K562 (cell line): ENCODE measurements around the gene ZDHHC14. TPM values are rescaled to one million over a fixed set of nuclear protein-coding genes. Genes with fewer than 3 reads are reported as not detected.

Experiments
- ATAC-seq: fragments of 200-7000 bp; cut with Tn5 transposase; 3 replicates; pipeline ENCODE4 v1.9.1; 2020; ENCODE audit warnings: moderate library complexity
- BruUV-seq: library from RNA; stranded (reverse); fragments of 400-500 nt; replicated peaks from 2 replicates; lab custom pipeline; 2021; lab: Mats Ljungman, UMichigan
- CTCF ChIA-PET: fragments of 300-600 bp; formaldehyde crosslinking; extraction: SDS; loops from one replicate; lab custom pipeline; 2021; ENCODE audit warnings: low intra/inter-chr PET ratio; lab: Yijun Ruan, JAX
- POLR2A ChIA-PET: fragments of 300-600, 350-650 bp; sonication (Branson Sonifier 250); formaldehyde crosslinking; extraction: SDS; loops from one replicate; lab custom pipeline; 2021; ENCODE audit warnings: antibody characterized with exemption, inconsistent platforms; lab: Yijun Ruan, JAX
- DNase-seq, 4 experiments: peaks; one replicate each; pipeline versions ENCODE4 v3.0.0 to v3.0.0-alpha.2; 2011 to 2018; ENCODE audit warnings: low spot score in 3 of 4, mixed read lengths in 3 of 4; ENCODE audit errors: extremely low read depth in 1 of 4
- FAIRE-seq: peaks from 2 replicates; lab custom pipeline; 2011; peaks lifted over from hg19 to GRCh38; lab: Jason Lieb, UNC
- H2AFZ ChIP-seq: 2 replicates; pipeline ENCODE4 v1.6.0; 2011; ENCODE audit warnings: low read depth, low read length, control low read depth, inconsistent platforms
- H3K27ac ChIP-seq: fragments of 200-600 bp; 3 replicates; pipeline ENCODE4 v1.8.0; 2011; ENCODE audit warnings: low read depth, mild to moderate bottlenecking, control low read depth, inconsistent platforms, low read length, moderate library complexity, mixed read lengths; ENCODE audit errors: extremely low read depth
- H3K27me3 ChIP-seq, 2 experiments: fragments of 300-600 bp in 1 of 2; 2 replicates in 1 of 2; 3 replicates in 1 of 2; pipeline versions ENCODE4 v1.6.0 to v1.8.0; 2011; ENCODE audit warnings: inconsistent platforms in 2 of 2, low read length in 2 of 2, mild to moderate bottlenecking in 1 of 2, mixed read lengths in 1 of 2, moderate library complexity in 1 of 2; ENCODE audit not compliant: control insufficient read depth in 2 of 2, insufficient read depth in 2 of 2
- H3K36me3 ChIP-seq: fragments of 300-600 bp; 3 replicates; pipeline ENCODE4 v1.8.0; 2011; ENCODE audit warnings: mild to moderate bottlenecking, low read length, inconsistent platforms; ENCODE audit not compliant: control insufficient read depth, insufficient read depth
- H3K4me1 ChIP-seq, 2 experiments: fragments of 200-600 bp in 1 of 2; replicated peaks in 1 of 2; 2 replicates in 1 of 2; 3 replicates in 1 of 2; pipeline versions ENCODE4 v1.5.1 to v1.8.0; 2011; ENCODE audit warnings: inconsistent platforms in 2 of 2, low read length in 2 of 2, mild to moderate bottlenecking in 1 of 2, mixed read lengths in 1 of 2, moderate library complexity in 1 of 2; ENCODE audit not compliant: control insufficient read depth in 2 of 2, insufficient read depth in 2 of 2
- H3K4me2 ChIP-seq: 2 replicates; pipeline ENCODE4 v1.6.1; 2011; ENCODE audit warnings: low read length, control low read depth, inconsistent platforms, mixed read lengths; ENCODE audit not compliant: insufficient read depth
- H3K4me3 ChIP-seq: fragments of 200-600 bp; sonication (generic), shearing (Covaris generic); 2 replicates; pipeline ENCODE4 v1.5.1; 2016; ENCODE audit warnings: control low read depth, inconsistent platforms
- H3K79me2 ChIP-seq: fragments of 200-600 bp; 3 replicates; pipeline ENCODE4 v1.8.0; 2011; ENCODE audit warnings: low read length, inconsistent platforms; ENCODE audit not compliant: control insufficient read depth, insufficient read depth
- H3K9ac ChIP-seq, 2 experiments: 2 replicates each; pipeline versions ENCODE4 v1.6.0 to v1.6.1; 2011; ENCODE audit warnings: low read depth in 2 of 2, low read length in 2 of 2, control low read depth in 1 of 2, inconsistent platforms in 1 of 2, mild to moderate bottlenecking in 1 of 2, mixed read lengths in 1 of 2; ENCODE audit not compliant: insufficient read depth in 1 of 2
- H3K9me1 ChIP-seq: one replicate; pipeline ENCODE4 v1.6.0; 2011; ENCODE audit warnings: inconsistent platforms, mild to moderate bottlenecking, low read length, moderate library complexity; ENCODE audit not compliant: control insufficient read depth, insufficient read depth
- H3K9me3 ChIP-seq: replicated peaks from 2 replicates; pipeline ENCODE4 v1.5.1; 2011; ENCODE audit warnings: low read depth, low read length, inconsistent platforms; ENCODE audit not compliant: control insufficient read depth, insufficient read depth
- H4K20me1 ChIP-seq: replicated peaks from 2 replicates; pipeline ENCODE4 v1.6.1; 2011; ENCODE audit warnings: low read length, inconsistent platforms, mixed read lengths; ENCODE audit not compliant: control insufficient read depth, insufficient read depth
- YY1 ChIP-seq, 3 experiments: IDR thresholded peaks; 2 replicates each; pipeline ENCODE4 v1.6.1; 2011; ENCODE audit warnings: low read length in 2 of 3, mild to moderate bottlenecking in 2 of 3, moderate library complexity in 2 of 3, borderline replicate concordance in 1 of 3, control low read depth in 1 of 3, low read depth in 1 of 3; ENCODE audit not compliant: insufficient read depth in 3 of 3, insufficient replicate concordance in 2 of 3, control insufficient read depth in 1 of 3, insufficient read length in 1 of 3; ENCODE audit errors: extremely low read depth in 1 of 3
- ZNF76 ChIP-seq: fragments of 250-450 bp; sonication (Bioruptor Pico); IDR thresholded peaks from 2 replicates; pipeline ENCODE4 v1.4.0; 2020; ENCODE audit warnings: mild to moderate bottlenecking, moderate library complexity, borderline replicate concordance
- WGBS: fragments of 100-300 bp; shearing (Covaris generic); methylation state at CpG from one replicate; pipeline ENCODE4 v1.1.6; 2016; ENCODE audit warnings: low coverage, mixed read lengths; ENCODE audit not compliant: insufficient coverage; ENCODE audit errors: missing lambda C conversion rate; 5-methylcytosine and 5-hydroxymethylcytosine counted together
- in situ Hi-C: fragments of 300-500 bp; cut with MboI; formaldehyde crosslinking; loops from 4 replicates; pipeline ENCODE4 v1.15.0; 2018; ENCODE audit warnings: inconsistent platforms, mixed read lengths
- intact Hi-C: fragments of 100-400 bp; cut with micrococcal nuclease; formaldehyde crosslinking; loops from 2 replicates; pipeline ENCODE4 v1.14.2; 2022
- polyA plus RNA-seq, 8 experiments: library from polyadenylated mRNA; depleted of rRNA in 4 of 8; stranded (reverse) in 5 of 8; unstranded in 3 of 8; fragments of >200 nt; fragmentation: Nextera tagmentation in 2 of 8; fragmentation: Illumina TruSeq in 1 of 8; extraction: Ambion mirVana in 2 of 8; extraction: Trizol in 1 of 8; gene quantifications; 2 replicates each; pipeline versions ENCODE4 v1.2.1 to v1.2.3, GENCODE V29; 2011 to 2014; ENCODE audit warnings: inconsistent platforms in 1 of 8, missing spikeins in 1 of 8
- total RNA-seq, 7 experiments: library from RNA; depleted of rRNA in 6 of 7; stranded (reverse); fragments of >200 nt in 6 of 7; fragmentation: Illumina TruSeq in 2 of 7; extraction: Trizol in 2 of 7; gene quantifications; 2 replicates each; pipeline versions ENCODE4 v1.2.1 to v1.2.3, GENCODE V29; 2011 to 2021; ENCODE audit warnings: low replicate concordance in 1 of 7
- TF ChIP-seq, protein P1 (sequence below): sonication (generic); formaldehyde crosslinking; IDR thresholded peaks from 2 replicates; pipeline ENCODE4 v1.8.0; 2022; ENCODE audit warnings: missing genetic modification reagents, mild to moderate bottlenecking, moderate library complexity, borderline replicate concordance
- TF ChIP-seq, protein P2 (sequence below): sonication (generic); formaldehyde crosslinking; IDR thresholded peaks from 2 replicates; pipeline ENCODE4 v1.5.0; 2020; ENCODE audit warnings: missing genetic modification reagents
- TF ChIP-seq, protein P3 (sequence below): fragments of 200-600 bp; sonication (generic); IDR thresholded peaks from one replicate; pipeline ENCODE4 v1.6.1; 2012; ENCODE audit warnings: mild to moderate bottlenecking, low read depth, low read length, inconsistent platforms

Gene ZDHHC14
- total and polyA plus RNA-seq, 9 of the 15 experiments (the other 6 are each of a cell fraction or from before 2014, with no cell fraction given): 0.92 to 23.1 (median 13.8) TPM

DNA sequence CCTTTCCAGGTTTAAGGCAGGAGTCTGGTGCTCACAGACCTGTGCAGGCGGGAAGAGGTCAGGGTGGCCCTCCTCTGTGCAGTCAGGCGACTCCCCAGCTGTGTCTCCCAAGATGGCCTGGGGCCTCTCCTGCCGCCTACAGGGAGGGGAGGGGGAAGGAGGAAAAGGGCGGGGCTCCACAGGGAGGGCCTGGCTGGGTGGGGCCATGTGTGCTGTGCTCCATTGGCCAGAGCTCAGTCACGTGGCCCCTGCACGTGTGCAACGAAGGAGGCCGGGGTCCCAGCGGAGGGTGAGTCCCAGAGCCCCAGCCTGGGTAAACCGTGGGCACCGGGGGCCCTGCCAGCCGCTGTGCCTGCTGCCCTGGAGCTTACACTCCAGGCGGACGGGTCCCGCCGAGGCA lies 211.6 kb downstream of the ZDHHC14 start:
- Histone ChIP-seq H3K9ac (no peak overlapping the region), H3K36me3 (peaks cover 11% of the 10 kb centered on the region), H4K20me1 (no peaks in the 10 kb centered on the region), H3K27me3 (no peaks in the 10 kb centered on the region), H2AFZ (no peak overlapping the region), H3K4me3 (no peak overlapping the region), H3K9me3 (peaks cover 16% of the 10 kb centered on the region), H3K79me2 (no peaks in the 10 kb centered on the region), H3K4me2 (no peak overlapping the region), H3K9me1 (no peaks in the 10 kb centered on the region), H3K4me1 (peaks cover 0 to 10% of the 10 kb centered on the region in 2 experiments; a peak in 3 of 5 replicates), H3K27ac (no peak overlapping the region)
- in situ Hi-C loops (no loop called here), intact Hi-C loops (no loop called here)
- BruUV-seq: no TSS peak
- WGBS: 87% methylated on average over 7 of the region's 16 CpGs
- FAIRE-seq: no peak
- peak; percentile 35 to 74 (median 66) for DNase-seq
- ATAC-seq: peak; percentile 92
- POLR2A ChIA-PET: interaction anchor here (1.0 kb wide), 1 partner anchor 14 kb away, joined by 4 read pairs; no protein-coding TSS in a partner anchor
- CTCF ChIA-PET: interaction anchor here (0.6 kb wide), 1 partner anchor 13 kb away, joined by 3 read pairs; no protein-coding TSS in a partner anchor
- TF ChIP-seq, protein P1, sequence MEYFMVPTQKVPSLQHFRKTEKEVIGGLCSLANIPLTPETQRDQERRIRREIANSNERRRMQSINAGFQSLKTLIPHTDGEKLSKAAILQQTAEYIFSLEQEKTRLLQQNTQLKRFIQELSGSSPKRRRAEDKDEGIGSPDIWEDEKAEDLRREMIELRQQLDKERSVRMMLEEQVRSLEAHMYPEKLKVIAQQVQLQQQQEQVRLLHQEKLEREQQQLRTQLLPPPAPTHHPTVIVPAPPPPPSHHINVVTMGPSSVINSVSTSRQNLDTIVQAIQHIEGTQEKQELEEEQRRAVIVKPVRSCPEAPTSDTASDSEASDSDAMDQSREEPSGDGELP (CRISPR knock-in tag): peak; percentile 35; the same call in 1 of the 2 replicates
- TF ChIP-seq, protein P2, sequence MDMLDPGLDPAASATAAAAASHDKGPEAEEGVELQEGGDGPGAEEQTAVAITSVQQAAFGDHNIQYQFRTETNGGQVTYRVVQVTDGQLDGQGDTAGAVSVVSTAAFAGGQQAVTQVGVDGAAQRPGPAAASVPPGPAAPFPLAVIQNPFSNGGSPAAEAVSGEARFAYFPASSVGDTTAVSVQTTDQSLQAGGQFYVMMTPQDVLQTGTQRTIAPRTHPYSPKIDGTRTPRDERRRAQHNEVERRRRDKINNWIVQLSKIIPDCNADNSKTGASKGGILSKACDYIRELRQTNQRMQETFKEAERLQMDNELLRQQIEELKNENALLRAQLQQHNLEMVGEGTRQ (CRISPR knock-in tag): peak; percentile 63
- TF ChIP-seq ZNF76 (CRISPR knock-in tag) (no peak), YY1 (IDR thresholded peaks at IDR 0.05; ENCODE audit: borderline replicate concordance in 1 of 3, control insufficient read depth in 1 of 3, extremely low read depth in 1 of 3, insufficient read depth in 3 of 3, insufficient read length in 1 of 3, insufficient replicate concordance in 2 of 3, low read depth in 1 of 3, low read length in 2 of 3) (peak in 1 of 3 experiments; percentile 18)
- TF ChIP-seq, protein P3, sequence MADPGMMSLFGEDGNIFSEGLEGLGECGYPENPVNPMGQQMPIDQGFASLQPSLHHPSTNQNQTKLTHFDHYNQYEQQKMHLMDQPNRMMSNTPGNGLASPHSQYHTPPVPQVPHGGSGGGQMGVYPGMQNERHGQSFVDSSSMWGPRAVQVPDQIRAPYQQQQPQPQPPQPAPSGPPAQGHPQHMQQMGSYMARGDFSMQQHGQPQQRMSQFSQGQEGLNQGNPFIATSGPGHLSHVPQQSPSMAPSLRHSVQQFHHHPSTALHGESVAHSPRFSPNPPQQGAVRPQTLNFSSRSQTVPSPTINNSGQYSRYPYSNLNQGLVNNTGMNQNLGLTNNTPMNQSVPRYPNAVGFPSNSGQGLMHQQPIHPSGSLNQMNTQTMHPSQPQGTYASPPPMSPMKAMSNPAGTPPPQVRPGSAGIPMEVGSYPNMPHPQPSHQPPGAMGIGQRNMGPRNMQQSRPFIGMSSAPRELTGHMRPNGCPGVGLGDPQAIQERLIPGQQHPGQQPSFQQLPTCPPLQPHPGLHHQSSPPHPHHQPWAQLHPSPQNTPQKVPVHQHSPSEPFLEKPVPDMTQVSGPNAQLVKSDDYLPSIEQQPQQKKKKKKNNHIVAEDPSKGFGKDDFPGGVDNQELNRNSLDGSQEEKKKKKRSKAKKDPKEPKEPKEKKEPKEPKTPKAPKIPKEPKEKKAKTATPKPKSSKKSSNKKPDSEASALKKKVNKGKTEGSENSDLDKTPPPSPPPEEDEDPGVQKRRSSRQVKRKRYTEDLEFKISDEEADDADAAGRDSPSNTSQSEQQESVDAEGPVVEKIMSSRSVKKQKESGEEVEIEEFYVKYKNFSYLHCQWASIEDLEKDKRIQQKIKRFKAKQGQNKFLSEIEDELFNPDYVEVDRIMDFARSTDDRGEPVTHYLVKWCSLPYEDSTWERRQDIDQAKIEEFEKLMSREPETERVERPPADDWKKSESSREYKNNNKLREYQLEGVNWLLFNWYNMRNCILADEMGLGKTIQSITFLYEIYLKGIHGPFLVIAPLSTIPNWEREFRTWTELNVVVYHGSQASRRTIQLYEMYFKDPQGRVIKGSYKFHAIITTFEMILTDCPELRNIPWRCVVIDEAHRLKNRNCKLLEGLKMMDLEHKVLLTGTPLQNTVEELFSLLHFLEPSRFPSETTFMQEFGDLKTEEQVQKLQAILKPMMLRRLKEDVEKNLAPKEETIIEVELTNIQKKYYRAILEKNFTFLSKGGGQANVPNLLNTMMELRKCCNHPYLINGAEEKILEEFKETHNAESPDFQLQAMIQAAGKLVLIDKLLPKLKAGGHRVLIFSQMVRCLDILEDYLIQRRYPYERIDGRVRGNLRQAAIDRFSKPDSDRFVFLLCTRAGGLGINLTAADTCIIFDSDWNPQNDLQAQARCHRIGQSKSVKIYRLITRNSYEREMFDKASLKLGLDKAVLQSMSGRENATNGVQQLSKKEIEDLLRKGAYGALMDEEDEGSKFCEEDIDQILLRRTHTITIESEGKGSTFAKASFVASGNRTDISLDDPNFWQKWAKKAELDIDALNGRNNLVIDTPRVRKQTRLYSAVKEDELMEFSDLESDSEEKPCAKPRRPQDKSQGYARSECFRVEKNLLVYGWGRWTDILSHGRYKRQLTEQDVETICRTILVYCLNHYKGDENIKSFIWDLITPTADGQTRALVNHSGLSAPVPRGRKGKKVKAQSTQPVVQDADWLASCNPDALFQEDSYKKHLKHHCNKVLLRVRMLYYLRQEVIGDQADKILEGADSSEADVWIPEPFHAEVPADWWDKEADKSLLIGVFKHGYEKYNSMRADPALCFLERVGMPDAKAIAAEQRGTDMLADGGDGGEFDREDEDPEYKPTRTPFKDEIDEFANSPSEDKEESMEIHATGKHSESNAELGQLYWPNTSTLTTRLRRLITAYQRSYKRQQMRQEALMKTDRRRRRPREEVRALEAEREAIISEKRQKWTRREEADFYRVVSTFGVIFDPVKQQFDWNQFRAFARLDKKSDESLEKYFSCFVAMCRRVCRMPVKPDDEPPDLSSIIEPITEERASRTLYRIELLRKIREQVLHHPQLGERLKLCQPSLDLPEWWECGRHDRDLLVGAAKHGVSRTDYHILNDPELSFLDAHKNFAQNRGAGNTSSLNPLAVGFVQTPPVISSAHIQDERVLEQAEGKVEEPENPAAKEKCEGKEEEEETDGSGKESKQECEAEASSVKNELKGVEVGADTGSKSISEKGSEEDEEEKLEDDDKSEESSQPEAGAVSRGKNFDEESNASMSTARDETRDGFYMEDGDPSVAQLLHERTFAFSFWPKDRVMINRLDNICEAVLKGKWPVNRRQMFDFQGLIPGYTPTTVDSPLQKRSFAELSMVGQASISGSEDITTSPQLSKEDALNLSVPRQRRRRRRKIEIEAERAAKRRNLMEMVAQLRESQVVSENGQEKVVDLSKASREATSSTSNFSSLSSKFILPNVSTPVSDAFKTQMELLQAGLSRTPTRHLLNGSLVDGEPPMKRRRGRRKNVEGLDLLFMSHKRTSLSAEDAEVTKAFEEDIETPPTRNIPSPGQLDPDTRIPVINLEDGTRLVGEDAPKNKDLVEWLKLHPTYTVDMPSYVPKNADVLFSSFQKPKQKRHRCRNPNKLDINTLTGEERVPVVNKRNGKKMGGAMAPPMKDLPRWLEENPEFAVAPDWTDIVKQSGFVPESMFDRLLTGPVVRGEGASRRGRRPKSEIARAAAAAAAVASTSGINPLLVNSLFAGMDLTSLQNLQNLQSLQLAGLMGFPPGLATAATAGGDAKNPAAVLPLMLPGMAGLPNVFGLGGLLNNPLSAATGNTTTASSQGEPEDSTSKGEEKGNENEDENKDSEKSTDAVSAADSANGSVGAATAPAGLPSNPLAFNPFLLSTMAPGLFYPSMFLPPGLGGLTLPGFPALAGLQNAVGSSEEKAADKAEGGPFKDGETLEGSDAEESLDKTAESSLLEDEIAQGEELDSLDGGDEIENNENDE: no peak
